Osteoblast (primary cell): ENCODE measurements around the gene TSPYL6. TPM values are rescaled to one million over a fixed set of nuclear protein-coding genes. Genes with fewer than 3 reads are reported as not detected.

Source experiments
- DNase-seq: peaks from one replicate; pipeline ENCODE4 v3.0.0; 2011; ENCODE audit warnings: low spot score, mixed read lengths; ENCODE audit not compliant: insufficient read length; ENCODE audit errors: missing footprints
- H2AFZ ChIP-seq: 2 replicates; pipeline ENCODE4 v1.6.0; 2011; ENCODE audit warnings: mild to moderate bottlenecking, low read length
- H3K27ac ChIP-seq: 2 replicates; pipeline ENCODE4 v1.5.1; 2011; ENCODE audit warnings: mild to moderate bottlenecking, low read depth, low read length, moderate library complexity
- H3K27me3 ChIP-seq: 2 replicates; pipeline ENCODE4 v1.6.0; 2012; ENCODE audit warnings: mild to moderate bottlenecking, control low read depth, inconsistent platforms, low read length, moderate library complexity; ENCODE audit not compliant: insufficient read depth
- H3K36me3 ChIP-seq: 2 replicates; pipeline ENCODE4 v1.5.1; 2011; ENCODE audit warnings: mild to moderate bottlenecking, low read length, control low read depth, moderate library complexity; ENCODE audit not compliant: insufficient read depth
- H3K4me1 ChIP-seq: 2 replicates; pipeline ENCODE4 v1.5.1; 2011; ENCODE audit warnings: mild to moderate bottlenecking, low read length, control low read depth, moderate library complexity; ENCODE audit not compliant: insufficient read depth
- H3K4me2 ChIP-seq: 2 replicates; pipeline ENCODE4 v1.6.0; 2011; ENCODE audit warnings: mild to moderate bottlenecking, low read length; ENCODE audit not compliant: insufficient read depth
- H3K4me3 ChIP-seq: fragments of 200-600 bp; sonication (generic); 3 replicates; pipeline ENCODE4 v1.5.1; 2012; ENCODE audit warnings: mild to moderate bottlenecking, low read length, inconsistent platforms; ENCODE audit not compliant: insufficient read depth
- H3K79me2 ChIP-seq: 2 replicates; pipeline ENCODE4 v1.6.0; 2012; ENCODE audit warnings: mild to moderate bottlenecking, low read length, control low read depth, inconsistent platforms; ENCODE audit not compliant: insufficient read depth
- H3K9me3 ChIP-seq: 2 replicates; pipeline ENCODE4 v1.5.1; 2011; ENCODE audit warnings: low read depth, low read length, control low read depth
- H4K20me1 ChIP-seq: 2 replicates; pipeline ENCODE4 v1.6.0; 2012; ENCODE audit warnings: mild to moderate bottlenecking, low read length, control low read depth; ENCODE audit not compliant: insufficient read depth
- CTCF ChIP-seq: IDR thresholded peaks from 2 replicates; pipeline ENCODE4 v1.5.1; 2011; ENCODE audit warnings: mild to moderate bottlenecking, low read depth, low read length, moderate library complexity; ENCODE audit errors: extremely low read depth
- total RNA-seq: library from RNA; depleted of rRNA; stranded (reverse); fragments of >200 nt; gene quantifications from 2 replicates; pipeline ENCODE4 v1.2.3, GENCODE V29; 2012

TSPYL6 gene
- total RNA-seq, 1 donor, result not detected

- Histone ChIP-seq H3K4me2 (no peak overlapping the region), H3K79me2 (no peaks in the 10 kb centered on the region), H3K4me3 (no peak overlapping the region), H3K4me1 (no peaks in the 10 kb centered on the region), H3K36me3 (no peaks in the 10 kb centered on the region), H3K27ac (no peak overlapping the region), H4K20me1 (no peaks in the 10 kb centered on the region), H3K9me3 (no peaks in the 10 kb centered on the region), H3K27me3 (no peaks in the 10 kb centered on the region), H2AFZ (no peak overlapping the region)
- no peak for DNase-seq
- no peak for TF ChIP-seq CTCF
Observed at GRCh38 chr2:54247115-54247514, 8.9 kb downstream of the TSPYL6 start.

GRCh38 chr2:54240515-54241469 lies 15.2 kb downstream of the TSPYL6 start:
- Histone ChIP-seq H3K79me2 (no peaks in the 10 kb centered on the region), H3K27me3 (no peaks in the 10 kb centered on the region), H2AFZ (no peak overlapping the region), H3K4me3 (no peak overlapping the region), H4K20me1 (no peaks in the 10 kb centered on the region), H3K36me3 (no peaks in the 10 kb centered on the region), H3K4me2 (peak overlapping the region; percentile 47), H3K9me3 (no peaks in the 10 kb centered on the region), H3K4me1 (peaks cover 26% of the 10 kb centered on the region), H3K27ac (peak overlapping the region; percentile 85)
- no peak for DNase-seq
- no peak for TF ChIP-seq CTCF

- peak; percentile 83 for DNase-seq
- H3K4me2 ChIP-seq, result peak overlapping the region; percentile 47
- TF ChIP-seq CTCF, result no peak
Observed at GRCh38 chr2:54239427-54239826, 16.6 kb downstream of the TSPYL6 start.

GRCh38 chr2:54237428-54237827 lies 18.6 kb downstream of the TSPYL6 start:
- no peaks in the 10 kb centered on the region for H3K27me3 ChIP-seq
- no peak overlapping the region for H3K4me3 ChIP-seq
- H3K4me1 ChIP-seq, result peaks cover 26% of the 10 kb centered on the region
- H3K36me3 ChIP-seq, result no peaks in the 10 kb centered on the region
- no peaks in the 10 kb centered on the region for H3K9me3 ChIP-seq
- TF ChIP-seq CTCF, result no peak
- no peak overlapping the region for H3K27ac ChIP-seq
- H4K20me1 ChIP-seq, result no peaks in the 10 kb centered on the region
- DNase-seq, result no peak
- H3K4me2 ChIP-seq, result no peak overlapping the region
- no peaks in the 10 kb centered on the region for H3K79me2 ChIP-seq
- no peak overlapping the region for H2AFZ ChIP-seq

More at GRCh38 chr2:54239427-54239826, 16.6 kb downstream of the TSPYL6 start:
- H3K79me2 ChIP-seq, result no peaks in the 10 kb centered on the region
- no peaks in the 10 kb centered on the region for H3K36me3 ChIP-seq
- peaks cover 26% of the 10 kb centered on the region for H3K4me1 ChIP-seq
- peak overlapping the region; percentile 55 for H2AFZ ChIP-seq
- H3K27me3 ChIP-seq, result no peaks in the 10 kb centered on the region
- peak overlapping the region; percentile 85 for H3K27ac ChIP-seq
- no peaks in the 10 kb centered on the region for H3K9me3 ChIP-seq
- H4K20me1 ChIP-seq, result no peaks in the 10 kb centered on the region
- H3K4me3 ChIP-seq, result no peak overlapping the region
